Measurements from ENCODE around the gene MPG. TPM values are rescaled to one million over a fixed set of nuclear protein-coding genes. Genes with fewer than 3 reads are reported as not detected.
"Not testable (repeated sequence)": the region's sequence is repeated elsewhere in the genome, so short reads cannot be mapped to it uniquely, and the experiment has no call there.

MPG gene
- total RNA-seq, 1 donor from 2014 or later, result 43.4 TPM

- Mint-ChIP-seq H3K27ac (no peak overlapping the region), H3K27me3 (ENCODE audit: low read depth) (no peaks in the 10 kb centered on the region)
- no peak for DNase-seq (ENCODE audit: low spot score in 2 of 2, unreplicated experiment in 2 of 2)
Observed at GRCh38 chr16:35678-36305, 42.2 kb upstream of the MPG start.

DNA sequence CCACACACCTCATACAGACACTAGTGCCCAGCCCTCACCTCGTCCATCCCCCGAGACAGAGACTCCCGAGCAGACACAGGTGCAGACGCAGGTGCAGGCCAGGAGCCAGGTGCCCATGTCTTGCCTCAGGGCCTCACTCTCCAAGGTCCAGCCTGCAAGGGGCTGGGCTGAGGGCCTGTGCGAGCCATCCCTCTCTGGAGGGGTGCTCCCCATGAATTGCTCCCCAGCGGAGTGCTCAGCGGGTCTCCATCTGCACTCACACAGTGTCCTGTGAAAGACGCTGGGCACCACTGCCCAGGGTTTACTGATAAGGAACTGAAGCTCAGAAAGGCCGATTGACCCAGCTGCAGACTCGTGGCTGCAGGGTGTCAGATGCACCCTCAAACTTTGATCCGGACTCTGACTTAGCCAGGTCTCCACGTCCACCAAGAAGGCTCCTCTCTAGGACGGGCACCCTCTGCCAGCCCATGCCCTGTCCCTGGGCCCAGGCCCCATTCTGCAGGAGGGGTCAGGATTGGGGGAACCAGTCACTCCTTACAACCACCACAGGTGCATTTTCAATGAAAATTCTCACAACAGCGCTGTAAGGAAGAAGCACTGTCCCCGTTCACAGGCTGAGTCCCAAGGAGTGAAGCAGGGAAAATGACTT is 41.6 kb upstream of the MPG start:
- H3K4me3 Mint-ChIP-seq, result no peak overlapping the region
- no peaks in the 10 kb centered on the region for H3K9me3 Mint-ChIP-seq
- no peak overlapping the region for H3K27ac Mint-ChIP-seq
- TF ChIP-seq, protein P1, sequence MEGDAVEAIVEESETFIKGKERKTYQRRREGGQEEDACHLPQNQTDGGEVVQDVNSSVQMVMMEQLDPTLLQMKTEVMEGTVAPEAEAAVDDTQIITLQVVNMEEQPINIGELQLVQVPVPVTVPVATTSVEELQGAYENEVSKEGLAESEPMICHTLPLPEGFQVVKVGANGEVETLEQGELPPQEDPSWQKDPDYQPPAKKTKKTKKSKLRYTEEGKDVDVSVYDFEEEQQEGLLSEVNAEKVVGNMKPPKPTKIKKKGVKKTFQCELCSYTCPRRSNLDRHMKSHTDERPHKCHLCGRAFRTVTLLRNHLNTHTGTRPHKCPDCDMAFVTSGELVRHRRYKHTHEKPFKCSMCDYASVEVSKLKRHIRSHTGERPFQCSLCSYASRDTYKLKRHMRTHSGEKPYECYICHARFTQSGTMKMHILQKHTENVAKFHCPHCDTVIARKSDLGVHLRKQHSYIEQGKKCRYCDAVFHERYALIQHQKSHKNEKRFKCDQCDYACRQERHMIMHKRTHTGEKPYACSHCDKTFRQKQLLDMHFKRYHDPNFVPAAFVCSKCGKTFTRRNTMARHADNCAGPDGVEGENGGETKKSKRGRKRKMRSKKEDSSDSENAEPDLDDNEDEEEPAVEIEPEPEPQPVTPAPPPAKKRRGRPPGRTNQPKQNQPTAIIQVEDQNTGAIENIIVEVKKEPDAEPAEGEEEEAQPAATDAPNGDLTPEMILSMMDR (IDR thresholded peaks at IDR 0.05; ENCODE audit: unreplicated experiment), result no peak
- H3K27me3 Mint-ChIP-seq (ENCODE audit: low read depth), result no peaks in the 10 kb centered on the region
- peaks cover 10% of the 10 kb centered on the region for H3K4me1 Mint-ChIP-seq
- no peak for DNase-seq (ENCODE audit: low spot score in 2 of 2, unreplicated experiment in 2 of 2)
- peaks cover 5% of the 10 kb centered on the region for H3K36me3 Mint-ChIP-seq

More at GRCh38 chr16:35678-36305, 42.2 kb upstream of the MPG start:
- Mint-ChIP-seq H3K4me1 (peaks cover 10% of the 10 kb centered on the region), H3K4me3 (no peak overlapping the region), H3K9me3 (no peaks in the 10 kb centered on the region), H3K36me3 (peaks cover 1% of the 10 kb centered on the region)
- TF ChIP-seq, protein P1 (IDR thresholded peaks at IDR 0.05; ENCODE audit: unreplicated experiment), result no peak

DNA sequence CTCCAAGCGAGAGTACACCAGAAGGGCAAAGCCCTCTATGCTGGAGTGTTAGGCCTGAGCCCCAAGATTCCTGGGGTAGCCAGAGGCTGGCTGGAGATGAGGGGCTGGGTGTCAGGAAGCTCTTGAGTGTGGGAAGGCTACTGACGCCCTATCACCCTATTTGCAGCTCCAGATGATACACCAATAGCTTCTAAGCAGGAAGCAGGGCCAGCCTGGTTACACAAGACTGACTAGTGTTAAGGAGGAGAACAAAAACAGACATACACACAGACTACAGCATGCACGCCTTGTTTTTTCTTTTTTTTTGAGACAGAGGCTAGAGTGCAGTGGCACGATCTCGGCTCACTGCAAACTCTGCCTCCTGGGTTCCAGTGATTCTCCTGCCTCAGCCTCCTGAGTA is 40.5 kb upstream of the MPG start:
- H3K36me3 Mint-ChIP-seq, result peaks cover 13% of the 10 kb centered on the region
- H3K9me3 Mint-ChIP-seq, result peaks cover 5% of the 10 kb centered on the region
- H3K4me1 Mint-ChIP-seq, result peaks cover 10% of the 10 kb centered on the region
- TF ChIP-seq, protein P1 (IDR thresholded peaks at IDR 0.05; ENCODE audit: unreplicated experiment), result no peak
- no peak for DNase-seq (ENCODE audit: low spot score in 2 of 2, unreplicated experiment in 2 of 2)
- H3K4me3 Mint-ChIP-seq, result no peak overlapping the region
- no peak overlapping the region for H3K27ac Mint-ChIP-seq
- no peaks in the 10 kb centered on the region for H3K27me3 Mint-ChIP-seq (ENCODE audit: low read depth)

DNA sequence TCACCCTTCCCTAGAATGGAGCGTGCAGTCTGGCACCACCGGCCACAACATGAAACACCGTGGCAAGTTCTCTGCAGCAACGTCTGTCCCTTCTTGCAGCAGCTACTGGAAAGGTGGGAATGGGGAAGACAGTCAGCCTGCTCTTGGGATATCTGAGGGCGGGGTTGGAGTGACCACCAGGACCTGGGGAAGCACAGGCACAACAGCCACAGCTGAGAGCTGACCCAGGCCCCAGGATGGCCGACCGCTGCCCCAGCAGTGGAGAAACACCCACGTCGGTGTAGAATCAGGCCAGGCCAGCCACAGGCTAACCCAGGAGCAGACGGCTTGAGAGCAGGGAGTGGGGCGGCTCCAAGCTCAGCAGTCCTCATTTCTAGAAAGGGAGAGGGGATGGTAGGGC is 39.8 kb upstream of the MPG start:
- not testable (repeated sequence) for H3K4me3 Mint-ChIP-seq; DNase-seq (ENCODE audit: low spot score in 2 of 2, unreplicated experiment in 2 of 2); H3K27me3 Mint-ChIP-seq (ENCODE audit: low read depth); H3K9me3 Mint-ChIP-seq; H3K27ac Mint-ChIP-seq
- Mint-ChIP-seq H3K36me3 (peaks cover 20% of the 10 kb centered on the region), H3K4me1 (peaks cover 10% of the 10 kb centered on the region)

GRCh38 chr16:38941-39892 is 38.8 kb upstream of the MPG start:
- Mint-ChIP-seq H3K4me1 (peaks cover 9% of the 10 kb centered on the region), H3K9me3 (peaks cover 5% of the 10 kb centered on the region), H3K27ac (no peak overlapping the region), H3K4me3 (no peak overlapping the region), H3K27me3 (ENCODE audit: low read depth) (no peaks in the 10 kb centered on the region), H3K36me3 (peaks cover 26% of the 10 kb centered on the region)
- TF ChIP-seq, protein P1 (IDR thresholded peaks at IDR 0.05; ENCODE audit: unreplicated experiment), result no peak
- DNase-seq (ENCODE audit: low spot score in 2 of 2, unreplicated experiment in 2 of 2), result no peak
